Osteoblast (primary cell): Measurements from ENCODE around the gene SDR42E2. TPM values are rescaled to one million over a fixed set of nuclear protein-coding genes. Genes with fewer than 3 reads are reported as not detected.

Source experiments
- DNase-seq: peaks from one replicate; pipeline ENCODE4 v3.0.0; 2011; ENCODE audit warnings: low spot score, mixed read lengths; ENCODE audit not compliant: insufficient read length; ENCODE audit errors: missing footprints
- H2AFZ ChIP-seq: 2 replicates; pipeline ENCODE4 v1.6.0; 2011; ENCODE audit warnings: mild to moderate bottlenecking, low read length
- H3K27ac ChIP-seq: 2 replicates; pipeline ENCODE4 v1.5.1; 2011; ENCODE audit warnings: mild to moderate bottlenecking, low read depth, low read length, moderate library complexity
- H3K27me3 ChIP-seq: 2 replicates; pipeline ENCODE4 v1.6.0; 2012; ENCODE audit warnings: mild to moderate bottlenecking, control low read depth, inconsistent platforms, low read length, moderate library complexity; ENCODE audit not compliant: insufficient read depth
- H3K36me3 ChIP-seq: 2 replicates; pipeline ENCODE4 v1.5.1; 2011; ENCODE audit warnings: mild to moderate bottlenecking, low read length, control low read depth, moderate library complexity; ENCODE audit not compliant: insufficient read depth
- H3K4me1 ChIP-seq: 2 replicates; pipeline ENCODE4 v1.5.1; 2011; ENCODE audit warnings: mild to moderate bottlenecking, low read length, control low read depth, moderate library complexity; ENCODE audit not compliant: insufficient read depth
- H3K4me2 ChIP-seq: 2 replicates; pipeline ENCODE4 v1.6.0; 2011; ENCODE audit warnings: mild to moderate bottlenecking, low read length; ENCODE audit not compliant: insufficient read depth
- H3K4me3 ChIP-seq: fragments of 200-600 bp; sonication (generic); 3 replicates; pipeline ENCODE4 v1.5.1; 2012; ENCODE audit warnings: mild to moderate bottlenecking, low read length, inconsistent platforms; ENCODE audit not compliant: insufficient read depth
- H3K79me2 ChIP-seq: 2 replicates; pipeline ENCODE4 v1.6.0; 2012; ENCODE audit warnings: mild to moderate bottlenecking, low read length, control low read depth, inconsistent platforms; ENCODE audit not compliant: insufficient read depth
- H3K9me3 ChIP-seq: 2 replicates; pipeline ENCODE4 v1.5.1; 2011; ENCODE audit warnings: low read depth, low read length, control low read depth
- H4K20me1 ChIP-seq: 2 replicates; pipeline ENCODE4 v1.6.0; 2012; ENCODE audit warnings: mild to moderate bottlenecking, low read length, control low read depth; ENCODE audit not compliant: insufficient read depth
- total RNA-seq: library from RNA; depleted of rRNA; stranded (reverse); fragments of >200 nt; gene quantifications from 2 replicates; pipeline ENCODE4 v1.2.3, GENCODE V29; 2012
- TF ChIP-seq, protein P1 (sequence below): IDR thresholded peaks from 2 replicates; pipeline ENCODE4 v1.5.1; 2011; ENCODE audit warnings: mild to moderate bottlenecking, low read depth, low read length, moderate library complexity; ENCODE audit errors: extremely low read depth

The SDR42E2 gene
- total RNA-seq, 1 donor = not detected

DNA sequence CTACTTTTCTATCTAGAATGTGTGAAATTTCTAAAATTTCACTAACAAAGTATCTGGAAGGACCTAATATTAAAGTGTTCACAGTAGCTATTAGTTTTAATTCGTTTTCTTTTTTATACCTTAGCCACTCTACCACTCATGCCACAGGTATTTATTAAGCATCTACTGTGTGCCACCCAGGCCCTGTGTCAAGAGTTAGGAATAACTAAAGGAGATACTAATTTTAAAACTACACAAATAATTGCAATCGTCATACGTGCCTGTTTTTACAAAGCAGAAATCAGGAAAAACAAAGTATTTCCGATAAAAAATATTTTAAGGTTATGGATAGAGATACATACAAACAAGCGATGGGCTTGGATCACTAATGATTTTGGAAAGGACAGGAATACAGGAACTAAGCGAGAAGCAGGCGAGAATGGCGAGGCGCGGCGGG, 43.3 kb downstream of the SDR42E2 start:
- Histone ChIP-seq H3K27ac (peak overlapping the region; percentile 71), H2AFZ (peak overlapping the region; percentile 94), H3K4me2 (peak overlapping the region; percentile 85), H3K9me3 (no peaks in the 10 kb centered on the region), H4K20me1 (peaks cover 28% of the 10 kb centered on the region), H3K27me3 (no peaks in the 10 kb centered on the region), H3K79me2 (peaks cover 37% of the 10 kb centered on the region), H3K4me1 (peaks cover 11% of the 10 kb centered on the region), H3K36me3 (no peaks in the 10 kb centered on the region), H3K4me3 (peak overlapping the region; percentile 85)
- TF ChIP-seq, protein P1, sequence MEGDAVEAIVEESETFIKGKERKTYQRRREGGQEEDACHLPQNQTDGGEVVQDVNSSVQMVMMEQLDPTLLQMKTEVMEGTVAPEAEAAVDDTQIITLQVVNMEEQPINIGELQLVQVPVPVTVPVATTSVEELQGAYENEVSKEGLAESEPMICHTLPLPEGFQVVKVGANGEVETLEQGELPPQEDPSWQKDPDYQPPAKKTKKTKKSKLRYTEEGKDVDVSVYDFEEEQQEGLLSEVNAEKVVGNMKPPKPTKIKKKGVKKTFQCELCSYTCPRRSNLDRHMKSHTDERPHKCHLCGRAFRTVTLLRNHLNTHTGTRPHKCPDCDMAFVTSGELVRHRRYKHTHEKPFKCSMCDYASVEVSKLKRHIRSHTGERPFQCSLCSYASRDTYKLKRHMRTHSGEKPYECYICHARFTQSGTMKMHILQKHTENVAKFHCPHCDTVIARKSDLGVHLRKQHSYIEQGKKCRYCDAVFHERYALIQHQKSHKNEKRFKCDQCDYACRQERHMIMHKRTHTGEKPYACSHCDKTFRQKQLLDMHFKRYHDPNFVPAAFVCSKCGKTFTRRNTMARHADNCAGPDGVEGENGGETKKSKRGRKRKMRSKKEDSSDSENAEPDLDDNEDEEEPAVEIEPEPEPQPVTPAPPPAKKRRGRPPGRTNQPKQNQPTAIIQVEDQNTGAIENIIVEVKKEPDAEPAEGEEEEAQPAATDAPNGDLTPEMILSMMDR = no peak
- DNase-seq = peak; percentile 65

DNA sequence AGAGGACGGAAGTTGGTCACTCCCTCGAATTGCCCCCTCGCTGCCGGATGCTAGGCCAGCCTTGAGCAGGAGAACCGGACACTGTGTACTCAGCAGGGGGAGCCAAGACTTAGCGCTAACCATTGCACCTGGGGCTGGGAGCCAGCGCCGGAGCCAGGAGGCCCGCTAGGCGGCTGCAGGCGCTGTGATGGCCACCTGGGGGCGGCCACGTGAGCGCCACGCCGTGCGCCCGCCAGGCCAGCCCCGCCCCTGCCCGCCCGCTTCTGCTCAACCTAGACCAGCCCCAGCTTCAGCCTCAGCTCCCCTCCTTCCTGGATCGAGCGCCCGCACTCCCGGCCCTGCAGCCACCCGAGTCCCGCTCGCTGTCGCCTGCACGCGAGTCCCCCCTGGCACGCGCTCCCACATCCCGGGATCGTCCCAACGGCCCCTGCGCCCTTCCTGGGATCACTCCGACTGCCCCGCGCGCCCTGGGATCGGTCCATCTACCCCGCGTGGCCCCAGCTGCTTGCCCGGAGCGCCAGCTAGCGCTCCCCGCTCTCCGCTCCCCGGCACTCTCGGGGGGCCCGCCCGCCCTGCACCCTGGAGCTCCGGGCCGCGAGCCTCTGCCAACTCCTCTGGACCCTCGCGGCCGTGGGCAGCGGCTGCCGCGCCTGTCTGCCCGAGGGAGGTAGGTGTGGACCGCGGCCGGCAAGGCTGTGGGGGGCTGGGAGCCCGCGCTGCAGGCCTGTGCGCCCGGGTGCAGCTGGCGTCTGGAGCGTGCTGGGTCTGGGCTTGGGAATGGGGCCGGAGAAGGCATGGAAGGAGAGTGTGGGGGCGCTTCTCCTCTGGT, 43.9 kb downstream of the SDR42E2 start, which contains the start of gene EEF2K:
TSS of gene EEF2K (plus strand) at position 266 of the 829 bp plus-strand sequence. CDS start 19,452 bp downstream, outside the sequence.
- peaks cover 33% of the 10 kb centered on the region for H4K20me1 ChIP-seq
- no peaks in the 10 kb centered on the region for H3K9me3 ChIP-seq
- TF ChIP-seq, protein P1 = peak; percentile 55
- peak; percentile 98 for DNase-seq
- H3K4me2 ChIP-seq = peak within 1 kb of the TSS; percentile 85
- peak within 1 kb of the TSS; percentile 71 for H3K27ac ChIP-seq
- no peaks in the 10 kb centered on the region for H3K36me3 ChIP-seq
- no peaks in the 10 kb centered on the region for H3K27me3 ChIP-seq
- H2AFZ ChIP-seq = peak within 1 kb of the TSS; percentile 94
- H3K4me1 ChIP-seq = peaks cover 11% of the 10 kb centered on the region
- H3K4me3 ChIP-seq = peak within 1 kb of the TSS; percentile 85
- H3K79me2 ChIP-seq = peaks cover 44% of the 10 kb centered on the region

DNA sequence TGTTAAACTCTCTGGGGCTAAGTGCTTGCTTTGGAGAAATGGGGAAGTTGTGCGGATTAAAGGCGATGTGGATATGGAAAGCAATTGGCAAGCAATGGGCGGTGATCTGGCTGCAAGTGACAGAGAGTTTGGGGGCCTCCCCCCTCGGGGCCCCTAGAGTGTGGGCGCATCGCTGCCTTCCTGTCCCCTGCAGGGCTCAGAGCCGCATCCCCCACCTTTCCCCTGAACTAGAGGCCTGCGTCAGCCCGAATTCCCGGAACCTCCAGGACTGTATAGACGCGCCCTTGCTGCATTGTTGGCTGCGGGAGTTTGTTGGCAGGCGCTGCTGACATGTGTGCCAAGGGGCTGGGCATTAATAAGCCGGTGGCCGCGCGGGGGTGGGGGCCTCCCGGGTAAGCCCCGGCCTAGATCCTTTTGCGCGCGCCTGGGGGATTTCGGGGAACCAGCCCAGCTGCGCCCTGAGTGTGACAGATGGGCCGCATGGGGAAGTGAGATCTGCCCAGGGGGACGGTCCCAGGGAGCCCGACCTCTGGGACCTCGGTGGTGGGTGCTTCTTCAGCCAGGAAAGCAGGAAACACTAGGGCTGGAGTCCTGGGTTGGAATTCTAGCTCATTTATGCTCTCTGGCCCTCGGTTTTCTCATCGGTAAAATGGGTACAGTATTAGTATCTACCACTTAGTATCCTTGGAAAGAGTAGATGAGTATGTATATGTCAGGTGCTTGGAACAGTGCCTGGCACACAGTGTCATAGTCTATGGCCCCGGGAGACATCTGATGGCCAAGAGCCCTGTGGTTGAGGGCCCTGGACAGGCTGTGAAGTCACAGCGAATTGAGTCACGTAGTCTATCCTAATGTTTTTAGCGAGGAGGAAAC, 44.8 kb downstream of the SDR42E2 start:
- H3K4me3 ChIP-seq = peak overlapping the region; percentile 85
- H2AFZ ChIP-seq = peak overlapping the region; percentile 76
- no peaks in the 10 kb centered on the region for H3K27me3 ChIP-seq
- TF ChIP-seq, protein P1 = no peak
- peak overlapping the region; percentile 85 for H3K4me2 ChIP-seq
- no peaks in the 10 kb centered on the region for H3K9me3 ChIP-seq
- H3K79me2 ChIP-seq = peaks cover 49% of the 10 kb centered on the region
- no peaks in the 10 kb centered on the region for H3K36me3 ChIP-seq
- peak; percentile 94 for DNase-seq
- peak overlapping the region; percentile 71 for H3K27ac ChIP-seq
- H4K20me1 ChIP-seq = peaks cover 36% of the 10 kb centered on the region
- peaks cover 11% of the 10 kb centered on the region for H3K4me1 ChIP-seq
